ENCODE results near the gene ARHGEF7. TPM values are rescaled to one million over a fixed set of nuclear protein-coding genes. Genes with fewer than 3 reads are reported as not detected.

Gene ARHGEF7
- total RNA-seq, 2 experiments from 2014 or later, result 67.9 to 68.9 TPM

GRCh38 chr13:111153977-111154332 is 38.8 kb downstream of the ARHGEF7 start:
- ChIA-PET CTCF (no interaction called here), POLR2A (interaction anchor here (1.5 kb wide), 1 partner anchor 30 kb away, joined by 6 read pairs; no protein-coding TSS in a partner anchor)
- no peak for DNase-seq
- H3K36me3 Mint-ChIP-seq (ENCODE audit: low read depth), result peaks cover 26% of the 10 kb centered on the region
- H3K27ac Mint-ChIP-seq, result peak overlapping the region; percentile 91
- H3K4me3 Mint-ChIP-seq, result peak overlapping the region; percentile 89
- no peaks in the 10 kb centered on the region for H3K9me3 Mint-ChIP-seq
- peaks cover 27% of the 10 kb centered on the region for H3K27me3 Mint-ChIP-seq
- peaks cover 29% of the 10 kb centered on the region for H3K4me1 Mint-ChIP-seq

GRCh38 chr13:111156421-111156820 is 41.3 kb downstream of the ARHGEF7 start:
- ChIA-PET POLR2A (no interaction called here), CTCF (interaction anchor here (1.3 to 1.8 kb wide), 2 partner anchors 89 to 121 kb away, joined by 3 to 6 read pairs; no protein-coding TSS in a partner anchor)
- Mint-ChIP-seq H3K27me3 (peaks cover 9% of the 10 kb centered on the region), H3K4me1 (peaks cover 39% of the 10 kb centered on the region), H3K27ac (no peak overlapping the region), H3K9me3 (peaks cover 9% of the 10 kb centered on the region), H3K4me3 (no peak overlapping the region), H3K36me3 (ENCODE audit: low read depth) (peaks cover 50% of the 10 kb centered on the region)
- no peak for DNase-seq

- Mint-ChIP-seq H3K36me3 (ENCODE audit: low read depth) (peaks cover 56% of the 10 kb centered on the region), H3K9me3 (peaks cover 9% of the 10 kb centered on the region), H3K4me1 (peaks cover 34% of the 10 kb centered on the region), H3K27me3 (no peaks in the 10 kb centered on the region), H3K4me3 (no peak overlapping the region), H3K27ac (no peak overlapping the region)
- ChIA-PET POLR2A (interaction anchor here (0.6 to 0.9 kb wide), 2 partner anchors 20 to 443 kb away, joined by 3 read pairs; no protein-coding TSS in a partner anchor), CTCF (interaction anchor here (1.1 to 2.2 kb wide), 3 partner anchors 9 to 91 kb away, joined by 3 to 6 read pairs (median 4); no protein-coding TSS in a partner anchor)
- DNase-seq, result no peak
Measured at GRCh38 chr13:111158136-111158805, 43.2 kb downstream of the ARHGEF7 start.

- no peak overlapping the region for H3K4me3 Mint-ChIP-seq
- peaks cover 55% of the 10 kb centered on the region for H3K36me3 Mint-ChIP-seq (ENCODE audit: low read depth)
- no peaks in the 10 kb centered on the region for H3K27me3 Mint-ChIP-seq
- peaks cover 9% of the 10 kb centered on the region for H3K9me3 Mint-ChIP-seq
- no peak overlapping the region for H3K27ac Mint-ChIP-seq
- CTCF ChIA-PET, result interaction anchor here (2.2 kb wide), 1 partner anchor 92 kb away, joined by 6 read pairs; no protein-coding TSS in a partner anchor
- peaks cover 27% of the 10 kb centered on the region for H3K4me1 Mint-ChIP-seq
- no peak for DNase-seq
- POLR2A ChIA-PET, result no interaction called here
Measured at GRCh38 chr13:111159362-111160320, 44.5 kb downstream of the ARHGEF7 start.

GRCh38 chr13:111160648-111161047 is 45.5 kb downstream of the ARHGEF7 start:
- Mint-ChIP-seq H3K9me3 (peaks cover 9% of the 10 kb centered on the region), H3K4me3 (no peak overlapping the region), H3K27me3 (no peaks in the 10 kb centered on the region), H3K4me1 (peaks cover 25% of the 10 kb centered on the region), H3K36me3 (ENCODE audit: low read depth) (peaks cover 57% of the 10 kb centered on the region), H3K27ac (no peak overlapping the region)
- ChIA-PET POLR2A (interaction anchor here (0.8 to 1.3 kb wide), 2 partner anchors 12 to 448 kb away, joined by 3 read pairs; no protein-coding TSS in a partner anchor), CTCF (no interaction called here)
- DNase-seq, result no peak

GRCh38 chr13:111161601-111162600 is 46.8 kb downstream of the ARHGEF7 start:
- H3K36me3 Mint-ChIP-seq (ENCODE audit: low read depth), result peaks cover 63% of the 10 kb centered on the region
- H3K4me1 Mint-ChIP-seq, result peaks cover 29% of the 10 kb centered on the region
- peaks cover 9% of the 10 kb centered on the region for H3K9me3 Mint-ChIP-seq
- no peaks in the 10 kb centered on the region for H3K27me3 Mint-ChIP-seq
- CTCF ChIA-PET, result interaction anchor here (1.0 to 1.4 kb wide), 2 partner anchors 20 to 94 kb away, joined by 3 to 4 read pairs; no protein-coding TSS in a partner anchor
- H3K27ac Mint-ChIP-seq, result no peak overlapping the region
- POLR2A ChIA-PET, result interaction anchor here (0.8 to 1.5 kb wide), 4 partner anchors 11 to 449 kb away, joined by 3 to 5 read pairs (median 3); partner anchors contain the start of gene ANKRD10
- no peak for DNase-seq
- no peak overlapping the region for H3K4me3 Mint-ChIP-seq

- H3K27me3 Mint-ChIP-seq, result no peaks in the 10 kb centered on the region
- CTCF ChIA-PET, result no interaction called here
Measured at GRCh38 chr13:111165241-111166010, 50.3 kb downstream of the ARHGEF7 start.

GRCh38 chr13:111166882-111167675 is 52.0 kb downstream of the ARHGEF7 start:
- Mint-ChIP-seq H3K9me3 (peaks cover 4% of the 10 kb centered on the region), H3K27me3 (no peaks in the 10 kb centered on the region), H3K36me3 (ENCODE audit: low read depth) (peaks cover 66% of the 10 kb centered on the region), H3K4me1 (peaks cover 36% of the 10 kb centered on the region), H3K4me3 (no peak overlapping the region), H3K27ac (peak overlapping the region; percentile 50)
- CTCF ChIA-PET, result interaction anchor here (0.6 to 1.2 kb wide), 3 partner anchors 9 to 57 kb away, joined by 3 read pairs; no protein-coding TSS in a partner anchor
- DNase-seq, result no peak
- POLR2A ChIA-PET, result interaction anchor here (1.2 kb wide), 1 partner anchor 13 kb away, joined by 3 read pairs; no protein-coding TSS in a partner anchor

More at GRCh38 chr13:111165241-111166010, 50.3 kb downstream of the ARHGEF7 start:
- H3K36me3 Mint-ChIP-seq (ENCODE audit: low read depth), result peaks cover 66% of the 10 kb centered on the region
- peaks cover 5% of the 10 kb centered on the region for H3K9me3 Mint-ChIP-seq
- H3K27ac Mint-ChIP-seq, result no peak overlapping the region
- POLR2A ChIA-PET, result interaction anchor here (1.0 kb wide), 1 partner anchor 9 kb away, joined by 3 read pairs; no protein-coding TSS in a partner anchor
- no peak overlapping the region for H3K4me3 Mint-ChIP-seq
- no peak for DNase-seq
- peaks cover 32% of the 10 kb centered on the region for H3K4me1 Mint-ChIP-seq

GRCh38 chr13:111168107-111168506 is 53.0 kb downstream of the ARHGEF7 start:
- peaks cover 71% of the 10 kb centered on the region for H3K36me3 Mint-ChIP-seq (ENCODE audit: low read depth)
- CTCF ChIA-PET, result no interaction called here
- H3K27me3 Mint-ChIP-seq, result no peaks in the 10 kb centered on the region
- POLR2A ChIA-PET, result no interaction called here
- DNase-seq, result no peak
- H3K9me3 Mint-ChIP-seq, result peaks cover 4% of the 10 kb centered on the region
- peaks cover 42% of the 10 kb centered on the region for H3K4me1 Mint-ChIP-seq
- H3K27ac Mint-ChIP-seq, result no peak overlapping the region
- H3K4me3 Mint-ChIP-seq, result no peak overlapping the region

GRCh38 chr13:111171112-111171511 is 56.0 kb downstream of the ARHGEF7 start:
- ChIA-PET POLR2A (no interaction called here), CTCF (no interaction called here)
- peaks cover 45% of the 10 kb centered on the region for H3K4me1 Mint-ChIP-seq
- H3K4me3 Mint-ChIP-seq, result no peak overlapping the region
- H3K27me3 Mint-ChIP-seq, result no peaks in the 10 kb centered on the region
- no peak for DNase-seq
- H3K9me3 Mint-ChIP-seq, result peaks cover 13% of the 10 kb centered on the region
- H3K27ac Mint-ChIP-seq, result no peak overlapping the region
- peaks cover 79% of the 10 kb centered on the region for H3K36me3 Mint-ChIP-seq (ENCODE audit: low read depth)

- H3K36me3 Mint-ChIP-seq (ENCODE audit: low read depth), result peaks cover 78% of the 10 kb centered on the region
- POLR2A ChIA-PET, result no interaction called here
Measured at GRCh38 chr13:111171629-111172028, 56.5 kb downstream of the ARHGEF7 start.

More at GRCh38 chr13:111171629-111172028, 56.5 kb downstream of the ARHGEF7 start:
- CTCF ChIA-PET, result no interaction called here
- peaks cover 13% of the 10 kb centered on the region for H3K9me3 Mint-ChIP-seq
- H3K4me3 Mint-ChIP-seq, result no peak overlapping the region
- H3K4me1 Mint-ChIP-seq, result peaks cover 45% of the 10 kb centered on the region
- DNase-seq, result no peak
- no peak overlapping the region for H3K27ac Mint-ChIP-seq
- H3K27me3 Mint-ChIP-seq, result no peaks in the 10 kb centered on the region

Data from activated CD4-positive, alpha-beta memory T cell treated with anti-CD3 and anti-CD28 coated beads, Interleukin-2, amount 10 ng/mL, durations not matched to agents 7 days and 5 days (primary cell).